Measurements from ENCODE around the gene FGA.
"Not testable (repeated sequence)": the region's sequence is repeated elsewhere in the genome, so short reads cannot be mapped to it uniquely, and the experiment has no call there.

FGA gene

GRCh38 chr4:154606728-154607723 is 16.5 kb upstream of the FGA start:
- no peak for DNase-seq

GRCh38 chr4:154604696-154605200 is 14.2 kb upstream of the FGA start:
- DNase-seq: no peak

GRCh38 chr4:154603033-154603943 is 12.7 kb upstream of the FGA start:
- DNase-seq: no peak

- DNase-seq: no peak
Observed at GRCh38 chr4:154602404-154603020, 12.0 kb upstream of the FGA start.

GRCh38 chr4:154597798-154598774 is 7.5 kb upstream of the FGA start:
- no peak for DNase-seq

- DNase-seq: not testable (repeated sequence)
Observed at GRCh38 chr4:154597281-154597680, 6.7 kb upstream of the FGA start.

- DNase-seq: no peak
Observed at GRCh38 chr4:154595807-154596206, 5.3 kb upstream of the FGA start.

- DNase-seq: not testable (repeated sequence)
Observed at GRCh38 chr4:154594343-154594742, 3.8 kb upstream of the FGA start.

GRCh38 chr4:154593868-154594267 is 3.3 kb upstream of the FGA start:
- DNase-seq: no peak

GRCh38 chr4:154591890-154592289 is 1.3 kb upstream of the FGA start:
- DNase-seq: no peak

- no peak for DNase-seq
Observed at GRCh38 chr4:154589296-154590197, 995 bp downstream of the FGA start.

GRCh38 chr4:154588198-154588597 is 2.3 kb downstream of the FGA start:
- DNase-seq: no peak

GRCh38 chr4:154586296-154587033 is 4.1 kb downstream of the FGA start:
- DNase-seq: no peak

- DNase-seq: no peak
Observed at GRCh38 chr4:154585369-154586018, 5.0 kb downstream of the FGA start.

GRCh38 chr4:154584259-154584658 is 6.3 kb downstream of the FGA start:
- DNase-seq: no peak

- no peak for DNase-seq
Observed at GRCh38 chr4:154583677-154584076, 6.9 kb downstream of the FGA start.

- no peak for DNase-seq
Observed at GRCh38 chr4:154583230-154583629, 7.3 kb downstream of the FGA start.

- no peak for DNase-seq
Observed at GRCh38 chr4:154582723-154583122, 7.8 kb downstream of the FGA start.

GRCh38 chr4:154579927-154580326 is 10.6 kb downstream of the FGA start:
- DNase-seq: no peak

All from DMS79 (cell line).